GM18870 (cell line): ENCODE data around the gene CPA1.

Experiments used
- ATAC-seq: cut with Tn5 transposase; IDR thresholded peaks from one replicate; pipeline ENCODE4 v1.9.1; 2021; ENCODE audit warnings: moderate library complexity; ENCODE audit not compliant: unreplicated experiment

Gene CPA1

GRCh38 chr7:130423501-130424037 is 43.3 kb downstream of the CPA1 start:
- ATAC-seq, result no peak

DNA sequence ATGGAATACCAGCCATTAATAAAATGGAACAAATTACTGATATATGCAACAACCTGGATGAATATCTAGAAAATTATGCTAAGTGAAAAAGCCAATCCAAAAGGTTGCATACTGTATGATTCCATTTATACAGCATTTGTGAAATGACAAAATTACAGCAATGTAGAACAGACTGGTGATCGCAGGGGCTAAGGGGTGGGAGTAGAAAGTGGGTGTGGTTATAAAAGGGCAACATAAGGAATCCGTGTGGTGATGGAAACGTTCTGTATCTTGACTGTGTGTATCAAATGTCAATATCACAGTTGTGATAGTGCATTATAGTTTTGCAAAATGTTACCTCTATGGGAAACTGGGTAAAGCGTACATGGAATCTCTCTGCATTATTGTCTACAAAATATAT is 45.5 kb downstream of the CPA1 start:
- ATAC-seq, result no peak

- ATAC-seq, result no peak
Observed at GRCh38 chr7:130426564-130426963, 46.3 kb downstream of the CPA1 start.

DNA sequence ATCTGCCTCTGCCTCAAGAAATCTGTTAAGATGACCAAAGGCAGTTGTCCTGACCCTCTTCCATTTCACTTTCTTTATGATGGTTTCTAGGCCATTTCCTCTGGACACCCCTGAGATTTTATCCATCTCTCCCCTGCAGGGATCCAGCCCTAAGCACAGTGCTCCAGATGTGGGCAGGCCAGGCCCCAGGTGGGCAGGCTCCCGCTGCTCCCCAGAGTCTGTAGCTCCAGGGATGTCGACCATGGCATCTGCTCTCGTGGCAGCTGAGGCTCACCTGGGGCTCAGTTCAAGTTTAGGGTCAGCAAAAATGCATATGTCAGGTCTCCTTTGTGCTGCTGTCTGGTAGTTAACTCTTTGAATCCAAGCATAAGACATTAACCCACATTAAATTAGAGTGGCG is 48.7 kb downstream of the CPA1 start:
- ATAC-seq, result no peak

GRCh38 chr7:130430115-130430514 is 49.8 kb downstream of the CPA1 start:
- ATAC-seq, result no peak

- ATAC-seq, result no peak
Observed at GRCh38 chr7:130430841-130431666, 50.8 kb downstream of the CPA1 start.

GRCh38 chr7:130432886-130433285 is 52.6 kb downstream of the CPA1 start:
- no peak for ATAC-seq

GRCh38 chr7:130433301-130433700 is 53.0 kb downstream of the CPA1 start:
- ATAC-seq, result no peak

DNA sequence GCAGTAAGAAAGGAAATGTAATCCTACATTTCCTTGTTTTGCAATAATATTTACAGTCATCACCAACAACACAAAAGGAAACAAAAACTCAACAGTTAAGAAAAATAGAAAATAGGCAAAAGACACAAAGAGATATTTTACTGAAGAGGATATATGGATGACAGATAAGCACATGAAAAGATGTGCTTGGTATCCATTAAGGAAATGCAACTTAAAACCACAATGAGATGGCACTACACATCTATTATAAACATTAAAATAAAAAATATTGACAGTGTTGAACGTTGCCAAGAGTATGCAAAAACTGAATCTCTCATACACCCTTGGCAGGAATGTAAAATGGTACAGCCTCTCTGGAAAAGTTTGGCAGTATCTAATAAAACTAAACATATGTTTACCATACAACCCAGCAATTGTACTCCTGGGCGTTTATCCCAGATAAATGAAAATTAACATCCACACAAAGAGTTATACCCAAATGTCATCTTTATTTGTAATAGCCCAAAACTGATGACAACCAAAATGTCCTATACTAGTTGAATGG is 55.1 kb downstream of the CPA1 start:
- no peak for ATAC-seq

GRCh38 chr7:130436253-130436652 is 56.0 kb downstream of the CPA1 start:
- ATAC-seq, result no peak
